ENCODE measurements around the gene KLHL17.

Gene KLHL17

DNA sequence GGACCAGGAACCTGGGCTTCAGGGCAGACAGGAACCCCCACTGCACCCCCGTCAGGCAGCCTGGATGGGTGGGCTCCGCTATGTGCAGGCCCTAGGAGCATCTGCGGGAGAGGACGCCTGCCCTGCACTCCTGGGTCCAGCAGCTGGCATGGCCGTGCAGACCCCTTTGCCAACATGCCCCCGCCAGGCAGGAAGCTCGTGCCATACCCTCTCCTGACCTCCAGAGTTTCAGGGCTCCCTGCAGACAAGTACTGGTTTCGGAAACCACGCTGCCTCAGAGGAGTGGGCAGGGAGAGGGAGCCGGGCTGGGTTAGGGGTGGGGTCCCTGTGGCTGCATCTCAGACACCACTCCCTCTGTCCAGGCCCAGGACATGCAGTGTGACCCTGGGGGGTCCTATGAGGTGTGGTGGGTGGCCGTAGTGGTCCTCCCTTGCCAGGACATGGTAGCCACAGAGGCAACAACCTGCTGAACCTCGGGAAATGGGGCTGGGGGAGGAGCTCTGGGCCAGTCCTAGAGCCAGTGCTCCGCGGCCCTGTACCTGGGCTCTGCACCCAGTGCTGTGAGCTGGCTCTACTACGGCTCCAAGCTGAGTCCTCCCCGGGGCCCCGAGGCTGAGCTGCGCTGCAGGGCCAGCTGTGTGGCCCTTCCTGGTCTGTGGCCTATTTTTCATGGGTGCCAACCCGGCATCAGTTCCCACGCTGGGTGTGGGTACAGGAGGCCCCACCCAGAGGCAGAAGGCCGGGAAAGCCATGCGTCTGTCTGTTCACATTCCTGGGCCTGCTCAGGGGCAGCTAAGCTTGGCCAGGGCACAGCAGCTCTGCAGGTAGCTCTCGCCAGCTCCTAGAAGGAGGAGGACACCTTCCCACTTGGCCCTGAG, 7.3 kb downstream of the KLHL17 start:
- H3K27ac ChIP-seq = no peak overlapping the region
- H3K4me2 ChIP-seq = peak overlapping the region; percentile 99; the same call in 1 of the 2 replicates
- no peaks in the 10 kb centered on the region for H3K36me3 ChIP-seq (ENCODE audit: insufficient read depth)
- H3K4me1 ChIP-seq (ENCODE audit: low read depth, poor library complexity, severe bottlenecking) = peaks cover 20% of the 10 kb centered on the region
- H3K4me3 ChIP-seq (IDR thresholded peaks at IDR 0.05; ENCODE audit: insufficient read depth, low read depth, low read length) = peak overlapping the region; percentile 12
- no peaks in the 10 kb centered on the region for H4K20me1 ChIP-seq (ENCODE audit: insufficient read depth)
- H3K27me3 ChIP-seq (ENCODE audit: insufficient read depth, low read depth) = no peaks in the 10 kb centered on the region
- no peaks in the 10 kb centered on the region for H3K79me2 ChIP-seq (ENCODE audit: insufficient read depth, low read depth)
- H2AFZ ChIP-seq (ENCODE audit: low read depth) = peak overlapping the region; percentile 95
- H3K9ac ChIP-seq = peak overlapping the region; percentile 48; the same call in 1 of the 2 replicates
- TF ChIP-seq, protein P1, sequence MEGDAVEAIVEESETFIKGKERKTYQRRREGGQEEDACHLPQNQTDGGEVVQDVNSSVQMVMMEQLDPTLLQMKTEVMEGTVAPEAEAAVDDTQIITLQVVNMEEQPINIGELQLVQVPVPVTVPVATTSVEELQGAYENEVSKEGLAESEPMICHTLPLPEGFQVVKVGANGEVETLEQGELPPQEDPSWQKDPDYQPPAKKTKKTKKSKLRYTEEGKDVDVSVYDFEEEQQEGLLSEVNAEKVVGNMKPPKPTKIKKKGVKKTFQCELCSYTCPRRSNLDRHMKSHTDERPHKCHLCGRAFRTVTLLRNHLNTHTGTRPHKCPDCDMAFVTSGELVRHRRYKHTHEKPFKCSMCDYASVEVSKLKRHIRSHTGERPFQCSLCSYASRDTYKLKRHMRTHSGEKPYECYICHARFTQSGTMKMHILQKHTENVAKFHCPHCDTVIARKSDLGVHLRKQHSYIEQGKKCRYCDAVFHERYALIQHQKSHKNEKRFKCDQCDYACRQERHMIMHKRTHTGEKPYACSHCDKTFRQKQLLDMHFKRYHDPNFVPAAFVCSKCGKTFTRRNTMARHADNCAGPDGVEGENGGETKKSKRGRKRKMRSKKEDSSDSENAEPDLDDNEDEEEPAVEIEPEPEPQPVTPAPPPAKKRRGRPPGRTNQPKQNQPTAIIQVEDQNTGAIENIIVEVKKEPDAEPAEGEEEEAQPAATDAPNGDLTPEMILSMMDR (conservative IDR thresholded peaks at IDR 0.05; ENCODE audit: low read depth, low read length) = no peak

DNA sequence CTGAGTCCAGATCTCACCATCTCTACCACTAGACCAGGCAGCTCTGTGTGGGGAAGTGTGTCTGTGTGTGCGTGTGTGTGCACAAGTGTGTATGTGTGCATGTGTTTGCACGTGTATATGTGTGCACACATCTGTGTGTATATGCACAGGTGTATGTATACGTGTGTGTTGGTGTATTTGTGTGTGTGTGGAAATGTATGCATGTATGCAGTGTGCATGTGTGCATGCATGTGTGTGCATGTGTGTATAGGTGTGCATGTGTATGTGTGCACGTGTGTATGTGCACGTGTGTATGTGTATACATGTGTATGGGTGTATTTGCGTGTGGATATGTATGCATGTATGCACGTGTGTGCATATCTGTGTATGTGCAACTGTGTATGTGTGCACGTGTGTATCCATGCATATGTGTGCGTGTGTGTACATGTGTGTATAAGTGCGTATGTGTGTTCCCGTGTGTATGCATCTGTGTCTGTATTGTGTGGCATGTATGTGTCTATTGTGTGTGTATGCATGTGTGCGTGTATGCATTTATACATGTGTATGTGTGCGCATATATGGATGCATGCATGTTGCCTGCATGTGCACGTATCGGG, 9.0 kb downstream of the KLHL17 start:
- peaks cover 9% of the 10 kb centered on the region; the same call in 1 of the 2 replicates for H3K27me3 ChIP-seq (ENCODE audit: insufficient read depth, low read depth)
- peaks cover 20% of the 10 kb centered on the region for H3K4me1 ChIP-seq (ENCODE audit: low read depth, poor library complexity, severe bottlenecking)
- TF ChIP-seq, protein P1 (conservative IDR thresholded peaks at IDR 0.05; ENCODE audit: low read depth, low read length) = no peak
- H3K79me2 ChIP-seq (ENCODE audit: insufficient read depth, low read depth) = no peaks in the 10 kb centered on the region
- H4K20me1 ChIP-seq (ENCODE audit: insufficient read depth) = no peaks in the 10 kb centered on the region
- H3K4me2 ChIP-seq = no peak overlapping the region
- no peaks in the 10 kb centered on the region for H3K36me3 ChIP-seq (ENCODE audit: insufficient read depth)
- H3K27ac ChIP-seq = no peak overlapping the region
- H2AFZ ChIP-seq (ENCODE audit: low read depth) = no peak overlapping the region
- H3K9ac ChIP-seq = no peak overlapping the region
- no peak overlapping the region for H3K4me3 ChIP-seq (IDR thresholded peaks at IDR 0.05; ENCODE audit: insufficient read depth, low read depth, low read length)

DNA sequence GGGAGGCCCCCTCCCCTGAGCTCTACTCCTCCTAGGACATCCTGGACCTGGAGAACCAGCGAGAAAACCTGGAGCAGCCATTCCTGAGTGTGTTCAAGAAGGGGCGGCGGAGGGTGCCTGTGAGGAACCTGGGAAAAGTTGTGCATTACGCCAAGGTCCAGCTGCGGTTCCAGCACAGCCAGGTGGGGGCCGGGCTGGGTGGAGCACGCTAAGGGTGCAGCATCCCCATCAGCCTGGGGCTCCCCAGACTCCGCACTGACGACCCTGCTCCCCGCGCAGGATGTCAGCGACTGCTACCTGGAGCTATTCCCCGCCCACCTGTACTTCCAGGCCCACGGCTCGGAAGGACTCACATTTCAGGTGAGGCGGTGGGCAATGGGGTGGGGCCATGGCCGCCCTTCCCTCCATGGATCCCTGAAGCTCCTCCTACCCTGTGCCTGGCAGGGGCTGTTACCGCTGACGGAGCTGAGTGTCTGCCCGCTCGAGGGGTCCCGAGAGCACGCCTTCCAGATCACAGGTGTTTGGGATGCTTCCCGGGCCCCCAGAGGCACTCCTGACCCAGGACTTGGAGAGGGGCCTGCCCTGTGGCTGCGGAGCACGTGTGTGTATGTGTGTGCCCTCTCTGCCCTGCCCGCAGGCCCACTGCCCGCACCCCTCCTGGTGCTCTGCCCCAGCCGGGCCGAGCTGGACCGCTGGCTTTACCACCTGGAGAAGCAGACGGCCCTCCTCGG, 10.0 kb downstream of the KLHL17 start:
- H3K79me2 ChIP-seq (ENCODE audit: insufficient read depth, low read depth) = no peaks in the 10 kb centered on the region
- TF ChIP-seq, protein P1 (conservative IDR thresholded peaks at IDR 0.05; ENCODE audit: low read depth, low read length) = no peak
- no peak overlapping the region for H3K4me3 ChIP-seq (IDR thresholded peaks at IDR 0.05; ENCODE audit: insufficient read depth, low read depth, low read length)
- H3K27me3 ChIP-seq (ENCODE audit: insufficient read depth, low read depth) = peaks cover 19% of the 10 kb centered on the region; the same call in 1 of the 2 replicates
- no peak overlapping the region for H3K27ac ChIP-seq
- no peaks in the 10 kb centered on the region for H3K36me3 ChIP-seq (ENCODE audit: insufficient read depth)
- no peak overlapping the region for H3K9ac ChIP-seq
- H4K20me1 ChIP-seq (ENCODE audit: insufficient read depth) = no peaks in the 10 kb centered on the region
- H3K4me1 ChIP-seq (ENCODE audit: low read depth, poor library complexity, severe bottlenecking) = peaks cover 22% of the 10 kb centered on the region
- no peak overlapping the region for H2AFZ ChIP-seq (ENCODE audit: low read depth)
- H3K4me2 ChIP-seq = no peak overlapping the region

DNA sequence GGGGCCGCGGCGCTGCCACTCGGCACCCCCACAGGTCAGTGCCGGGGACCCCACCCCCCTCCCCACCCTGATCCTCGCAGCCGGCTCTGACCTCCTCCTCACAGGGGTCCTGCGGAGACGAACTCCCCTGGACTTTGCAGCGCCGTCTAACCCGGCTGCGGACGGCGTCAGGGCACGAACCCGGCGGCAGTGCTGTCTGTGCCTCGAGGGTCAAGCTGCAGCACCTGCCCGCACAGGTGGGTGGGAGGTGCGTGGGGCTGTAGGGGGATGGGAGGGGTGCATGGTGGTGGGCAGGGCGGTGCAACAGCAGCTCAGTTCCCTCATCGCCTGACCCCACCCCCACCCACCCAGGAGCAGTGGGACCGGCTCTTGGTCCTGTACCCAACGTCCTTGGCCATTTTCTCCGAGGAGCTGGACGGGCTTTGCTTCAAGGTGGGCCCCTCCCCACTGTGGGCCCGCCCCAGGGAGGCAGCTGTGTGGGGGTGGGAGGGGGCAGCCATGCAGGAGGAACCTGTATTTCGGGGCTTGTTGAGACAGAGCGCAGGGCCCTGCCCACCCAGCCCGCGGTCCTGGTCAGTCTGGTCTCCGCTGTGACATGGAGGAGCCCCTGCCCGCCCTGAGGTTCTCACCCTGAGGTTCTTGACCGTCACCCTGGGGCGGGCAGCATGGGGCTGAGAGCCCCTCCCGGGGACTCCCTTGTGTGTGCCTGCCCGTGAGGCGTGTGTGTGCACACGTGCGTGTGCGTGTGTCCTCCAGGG, 10.8 kb downstream of the KLHL17 start:
- peaks cover 19% of the 10 kb centered on the region; the same call in 1 of the 2 replicates for H3K27me3 ChIP-seq (ENCODE audit: insufficient read depth, low read depth)
- H3K4me3 ChIP-seq (IDR thresholded peaks at IDR 0.05; ENCODE audit: insufficient read depth, low read depth, low read length) = no peak overlapping the region
- no peaks in the 10 kb centered on the region for H3K36me3 ChIP-seq (ENCODE audit: insufficient read depth)
- H3K4me1 ChIP-seq (ENCODE audit: low read depth, poor library complexity, severe bottlenecking) = peaks cover 22% of the 10 kb centered on the region
- no peaks in the 10 kb centered on the region for H4K20me1 ChIP-seq (ENCODE audit: insufficient read depth)
- H3K9ac ChIP-seq = no peak overlapping the region
- TF ChIP-seq, protein P1 (conservative IDR thresholded peaks at IDR 0.05; ENCODE audit: low read depth, low read length) = no peak
- no peak overlapping the region for H2AFZ ChIP-seq (ENCODE audit: low read depth)
- no peak overlapping the region for H3K4me2 ChIP-seq
- H3K79me2 ChIP-seq (ENCODE audit: insufficient read depth, low read depth) = no peaks in the 10 kb centered on the region
- no peak overlapping the region for H3K27ac ChIP-seq

Measured in KMS-11 (cell line).